Measurements from ENCODE around the gene FIGNL2.

GRCh38 chr12:51833448-51834227 lies 14.9 kb downstream of the FIGNL2 start:
- TF ChIP-seq, protein P1, sequence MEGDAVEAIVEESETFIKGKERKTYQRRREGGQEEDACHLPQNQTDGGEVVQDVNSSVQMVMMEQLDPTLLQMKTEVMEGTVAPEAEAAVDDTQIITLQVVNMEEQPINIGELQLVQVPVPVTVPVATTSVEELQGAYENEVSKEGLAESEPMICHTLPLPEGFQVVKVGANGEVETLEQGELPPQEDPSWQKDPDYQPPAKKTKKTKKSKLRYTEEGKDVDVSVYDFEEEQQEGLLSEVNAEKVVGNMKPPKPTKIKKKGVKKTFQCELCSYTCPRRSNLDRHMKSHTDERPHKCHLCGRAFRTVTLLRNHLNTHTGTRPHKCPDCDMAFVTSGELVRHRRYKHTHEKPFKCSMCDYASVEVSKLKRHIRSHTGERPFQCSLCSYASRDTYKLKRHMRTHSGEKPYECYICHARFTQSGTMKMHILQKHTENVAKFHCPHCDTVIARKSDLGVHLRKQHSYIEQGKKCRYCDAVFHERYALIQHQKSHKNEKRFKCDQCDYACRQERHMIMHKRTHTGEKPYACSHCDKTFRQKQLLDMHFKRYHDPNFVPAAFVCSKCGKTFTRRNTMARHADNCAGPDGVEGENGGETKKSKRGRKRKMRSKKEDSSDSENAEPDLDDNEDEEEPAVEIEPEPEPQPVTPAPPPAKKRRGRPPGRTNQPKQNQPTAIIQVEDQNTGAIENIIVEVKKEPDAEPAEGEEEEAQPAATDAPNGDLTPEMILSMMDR (conservative IDR thresholded peaks at IDR 0.05; ENCODE audit: low read depth in 2 of 2) = no peak
- TF ChIP-seq EZH2phosphoT487 (IDR thresholded peaks at IDR 0.05; ENCODE audit: unreplicated experiment) = no peak
- TF ChIP-seq EZH2 (IDR thresholded peaks at IDR 0.05; ENCODE audit: low read depth, unreplicated experiment) = no peak
- no peak for TF ChIP-seq POLR2AphosphoS5 (IDR thresholded peaks at IDR 0.05; ENCODE audit: low read depth)
- TF ChIP-seq, protein P2, sequence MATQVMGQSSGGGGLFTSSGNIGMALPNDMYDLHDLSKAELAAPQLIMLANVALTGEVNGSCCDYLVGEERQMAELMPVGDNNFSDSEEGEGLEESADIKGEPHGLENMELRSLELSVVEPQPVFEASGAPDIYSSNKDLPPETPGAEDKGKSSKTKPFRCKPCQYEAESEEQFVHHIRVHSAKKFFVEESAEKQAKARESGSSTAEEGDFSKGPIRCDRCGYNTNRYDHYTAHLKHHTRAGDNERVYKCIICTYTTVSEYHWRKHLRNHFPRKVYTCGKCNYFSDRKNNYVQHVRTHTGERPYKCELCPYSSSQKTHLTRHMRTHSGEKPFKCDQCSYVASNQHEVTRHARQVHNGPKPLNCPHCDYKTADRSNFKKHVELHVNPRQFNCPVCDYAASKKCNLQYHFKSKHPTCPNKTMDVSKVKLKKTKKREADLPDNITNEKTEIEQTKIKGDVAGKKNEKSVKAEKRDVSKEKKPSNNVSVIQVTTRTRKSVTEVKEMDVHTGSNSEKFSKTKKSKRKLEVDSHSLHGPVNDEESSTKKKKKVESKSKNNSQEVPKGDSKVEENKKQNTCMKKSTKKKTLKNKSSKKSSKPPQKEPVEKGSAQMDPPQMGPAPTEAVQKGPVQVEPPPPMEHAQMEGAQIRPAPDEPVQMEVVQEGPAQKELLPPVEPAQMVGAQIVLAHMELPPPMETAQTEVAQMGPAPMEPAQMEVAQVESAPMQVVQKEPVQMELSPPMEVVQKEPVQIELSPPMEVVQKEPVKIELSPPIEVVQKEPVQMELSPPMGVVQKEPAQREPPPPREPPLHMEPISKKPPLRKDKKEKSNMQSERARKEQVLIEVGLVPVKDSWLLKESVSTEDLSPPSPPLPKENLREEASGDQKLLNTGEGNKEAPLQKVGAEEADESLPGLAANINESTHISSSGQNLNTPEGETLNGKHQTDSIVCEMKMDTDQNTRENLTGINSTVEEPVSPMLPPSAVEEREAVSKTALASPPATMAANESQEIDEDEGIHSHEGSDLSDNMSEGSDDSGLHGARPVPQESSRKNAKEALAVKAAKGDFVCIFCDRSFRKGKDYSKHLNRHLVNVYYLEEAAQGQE (IDR thresholded peaks at IDR 0.05; ENCODE audit: unreplicated experiment) = no peak
- TF ChIP-seq ZNF331 (CRISPR knock-in tag; IDR thresholded peaks at IDR 0.05; ENCODE audit: low read depth) = no peak
- TF ChIP-seq CREB1 (CRISPR knock-in tag; IDR thresholded peaks at IDR 0.05; ENCODE audit: low read depth) = no peak
- TF ChIP-seq ZNF114 (CRISPR knock-in tag; IDR thresholded peaks at IDR 0.05) = no peak
